Lower leg skin (tissue), 3 donors: ENCODE results near the gene MBD4.

ENCODE experiments used
- POLR2A ChIP-seq, 2 donors: fragments of 450-650 bp; IDR thresholded peaks; one replicate each; pipeline ENCODE4 v1.6.1; 2016 to 2017; ENCODE audit warnings: antibody characterized with exemption in 2 of 2, mild to moderate bottlenecking in 1 of 2, moderate library complexity in 1 of 2
- TF ChIP-seq, protein P1 (sequence below), 3 donors: fragments of 450-650 bp; IDR thresholded peaks; one replicate each; pipeline ENCODE4 v1.5.1; 2016; ENCODE audit warnings: antibody characterized with exemption in 3 of 3, mild to moderate bottlenecking in 3 of 3, moderate library complexity in 2 of 3

DNA sequence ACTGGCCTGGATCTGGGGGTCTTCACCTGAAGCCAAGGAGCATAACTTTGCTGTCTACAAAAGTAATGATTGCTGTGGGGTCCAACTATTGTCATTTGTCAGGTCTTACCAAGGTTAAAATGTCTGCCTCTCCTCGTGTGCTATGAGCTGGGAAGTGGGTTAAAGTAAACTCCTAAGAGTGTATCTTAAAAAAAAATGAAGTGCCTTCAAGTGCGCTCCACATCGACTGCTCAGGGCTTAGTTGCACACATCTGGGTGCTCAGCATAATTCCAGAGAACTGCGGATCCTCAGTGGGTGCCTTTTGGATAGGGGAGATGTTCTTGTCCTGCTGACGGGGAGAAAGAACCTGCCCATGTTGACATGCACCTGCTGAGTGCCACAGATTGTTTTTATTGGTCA, 52.3 kb downstream of the MBD4 start:
- TF ChIP-seq, protein P1, sequence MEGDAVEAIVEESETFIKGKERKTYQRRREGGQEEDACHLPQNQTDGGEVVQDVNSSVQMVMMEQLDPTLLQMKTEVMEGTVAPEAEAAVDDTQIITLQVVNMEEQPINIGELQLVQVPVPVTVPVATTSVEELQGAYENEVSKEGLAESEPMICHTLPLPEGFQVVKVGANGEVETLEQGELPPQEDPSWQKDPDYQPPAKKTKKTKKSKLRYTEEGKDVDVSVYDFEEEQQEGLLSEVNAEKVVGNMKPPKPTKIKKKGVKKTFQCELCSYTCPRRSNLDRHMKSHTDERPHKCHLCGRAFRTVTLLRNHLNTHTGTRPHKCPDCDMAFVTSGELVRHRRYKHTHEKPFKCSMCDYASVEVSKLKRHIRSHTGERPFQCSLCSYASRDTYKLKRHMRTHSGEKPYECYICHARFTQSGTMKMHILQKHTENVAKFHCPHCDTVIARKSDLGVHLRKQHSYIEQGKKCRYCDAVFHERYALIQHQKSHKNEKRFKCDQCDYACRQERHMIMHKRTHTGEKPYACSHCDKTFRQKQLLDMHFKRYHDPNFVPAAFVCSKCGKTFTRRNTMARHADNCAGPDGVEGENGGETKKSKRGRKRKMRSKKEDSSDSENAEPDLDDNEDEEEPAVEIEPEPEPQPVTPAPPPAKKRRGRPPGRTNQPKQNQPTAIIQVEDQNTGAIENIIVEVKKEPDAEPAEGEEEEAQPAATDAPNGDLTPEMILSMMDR (IDR thresholded peaks at IDR 0.05) = no peak
- TF ChIP-seq POLR2A (IDR thresholded peaks at IDR 0.05) = no peak
